GM12878 (cell line): Measurements from ENCODE around the gene RENBP. TPM values are rescaled to one million over a fixed set of nuclear protein-coding genes. Genes with fewer than 3 reads are reported as not detected.

ENCODE experiments used
- ATAC-seq: fragments of 200-7000 bp; cut with Tn5 transposase; 3 replicates; pipeline ENCODE4 v1.9.1; 2020; ENCODE audit warnings: mild to moderate bottlenecking, moderate library complexity
- BruUV-seq: library from RNA; stranded (reverse); fragments of 400-500 nt; replicated peaks from 2 replicates; lab custom pipeline; 2021; lab: Mats Ljungman, UMichigan
- CTCF ChIA-PET: fragments of 300-600 bp; sonication (Branson Sonifier 250); formaldehyde crosslinking; extraction: SDS; loops from one replicate; lab custom pipeline; 2021; ENCODE audit warnings: inconsistent platforms; lab: Yijun Ruan, JAX
- POLR2A ChIA-PET: fragments of 350-600 bp; formaldehyde crosslinking; extraction: SDS; loops from one replicate; lab custom pipeline; 2021; ENCODE audit warnings: inconsistent platforms; lab: Charles Lee
- RAD21 ChIA-PET: fragments of 300-600 bp; sonication (Branson Sonifier 250); formaldehyde crosslinking; loops from one replicate; lab custom pipeline; 2023; ENCODE audit warnings: antibody characterized with exemption; ENCODE audit not compliant: unreplicated experiment; lab: Charles Lee
- SMC1A ChIA-PET: fragments of 300-600 bp; sonication (Branson Sonifier 250); formaldehyde crosslinking; loops from one replicate; lab custom pipeline; 2023; ENCODE audit not compliant: unreplicated experiment, uncharacterized antibody; lab: Charles Lee
- DNase-seq: peaks from one replicate; pipeline ENCODE4 v3.0.0-alpha.2; 2011; ENCODE audit warnings: low read depth, low spot score
- FAIRE-seq: peaks from 3 replicates; lab custom pipeline; 2011; peaks lifted over from hg19 to GRCh38; lab: Jason Lieb, UNC
- H2AFZ ChIP-seq: 2 replicates; pipeline ENCODE4 v1.6.0; 2011; ENCODE audit warnings: low read depth, low read length, control low read depth; ENCODE audit not compliant: control insufficient read depth
- H3K27ac ChIP-seq: 2 replicates; pipeline ENCODE4 v1.5.1; 2011; ENCODE audit warnings: control low read depth; ENCODE audit not compliant: control insufficient read depth, insufficient read depth
- H3K27me3 ChIP-seq, 2 experiments: replicated peaks in 1 of 2; 2 replicates each; pipeline versions ENCODE4 v1.6.0 to v1.6.1; 2011; ENCODE audit warnings: low read length in 1 of 2; ENCODE audit not compliant: control insufficient read depth in 2 of 2, insufficient read depth in 2 of 2
- H3K36me3 ChIP-seq, 2 experiments: 2 replicates each; pipeline ENCODE4 v1.5.1; 2011; ENCODE audit warnings: low read length in 1 of 2; ENCODE audit not compliant: control insufficient read depth in 2 of 2, insufficient read depth in 2 of 2
- H3K4me1 ChIP-seq: 2 replicates; pipeline ENCODE4 v1.6.1; 2011; ENCODE audit warnings: mild to moderate bottlenecking, low read length, moderate library complexity, mixed read lengths; ENCODE audit not compliant: control insufficient read depth, insufficient read depth
- H3K4me2 ChIP-seq: 2 replicates; pipeline ENCODE4 v1.6.0; 2011; ENCODE audit warnings: control low read depth; ENCODE audit not compliant: control insufficient read depth, insufficient read depth
- H3K4me3 ChIP-seq: fragments of 200-600 bp; sonication (generic); 2 replicates; pipeline ENCODE4 v1.5.1; 2016
- H3K79me2 ChIP-seq: 2 replicates; pipeline ENCODE4 v1.6.0; 2011; ENCODE audit warnings: low read length; ENCODE audit not compliant: control insufficient read depth, insufficient read depth
- H3K9ac ChIP-seq: 2 replicates; pipeline ENCODE4 v1.8.0; 2011; ENCODE audit warnings: low read length, control low read depth, mixed read lengths; ENCODE audit not compliant: control insufficient read depth, insufficient read depth
- H3K9me3 ChIP-seq: replicated peaks from 3 replicates; pipeline ENCODE4 v1.5.1; 2011; ENCODE audit warnings: mild to moderate bottlenecking, low read length; ENCODE audit not compliant: control insufficient read depth, insufficient read depth
- H4K20me1 ChIP-seq: 2 replicates; pipeline ENCODE4 v1.6.0; 2011; ENCODE audit not compliant: control insufficient read depth, insufficient read depth
- BHLHE40 ChIP-seq, 2 experiments: fragments of 450-650 bp in 1 of 2; IDR thresholded peaks; 2 replicates each; pipeline ENCODE4 v1.6.1; 2011 to 2017; ENCODE audit warnings: low read depth in 2 of 2, borderline replicate concordance in 1 of 2, improper control_type of control experiment in 1 of 2, low read length in 1 of 2, mild to moderate bottlenecking in 1 of 2
- ETV6 ChIP-seq, 2 experiments: fragments of 450-650 bp in 1 of 2; IDR thresholded peaks in 1 of 2; conservative IDR thresholded peaks in 1 of 2; 2 replicates each; pipeline ENCODE4 v1.6.1; 2014; ENCODE audit warnings: antibody characterized with exemption in 1 of 2, borderline replicate concordance in 1 of 2, low read depth in 1 of 2, mild to moderate bottlenecking in 1 of 2, moderate library complexity in 1 of 2
- HDGF ChIP-seq: fragments of 450-650 bp; IDR thresholded peaks from 2 replicates; pipeline ENCODE4 v1.6.1; 2016; ENCODE audit warnings: antibody characterized with exemption
- PAX5 ChIP-seq: IDR thresholded peaks from 2 replicates; pipeline ENCODE4 v1.6.1; 2011; ENCODE audit warnings: low read depth, low read length, borderline replicate concordance
- SIX5 ChIP-seq: IDR thresholded peaks from 2 replicates; pipeline ENCODE4 v1.6.1; 2011; ENCODE audit warnings: mild to moderate bottlenecking, low read depth, low read length, moderate library complexity; ENCODE audit not compliant: severe bottlenecking
- WRNIP1 ChIP-seq: IDR thresholded peaks from 2 replicates; pipeline ENCODE4 v1.6.1; 2011; ENCODE audit warnings: low read depth, low read length, improper control_type of control experiment, borderline replicate concordance
- WGBS: methylation state at CpG from one replicate; pipeline ENCODE4 v1.1.6; 2016; ENCODE audit warnings: low lambda C conversion rate; ENCODE audit not compliant: insufficient replicate concordance, insufficient coverage; ENCODE audit errors: missing lambda C conversion rate; 5-methylcytosine and 5-hydroxymethylcytosine counted together
- in situ Hi-C: fragments of 300-500 bp; cut with MboI; formaldehyde crosslinking; loops from 9 replicates; pipeline ENCODE4 v1.14.3; 2018; ENCODE audit warnings: mixed read lengths
- intact Hi-C: fragments of 100-400 bp; cut with micrococcal nuclease; formaldehyde crosslinking; loops from one replicate; pipeline ENCODE4 v1.14.2; 2022; ENCODE audit not compliant: unreplicated experiment
- polyA plus RNA-seq, 11 experiments: library from polyadenylated mRNA; depleted of rRNA in 4 of 11; unstranded in 6 of 11; stranded (reverse) in 5 of 11; fragments of >200 nt; fragmentation: Nextera tagmentation in 4 of 11; fragmentation: Illumina TruSeq in 1 of 11; extraction: Ambion mirVana in 4 of 11; extraction: Trizol in 1 of 11; gene quantifications; 1 replicate in 1 of 11; 2 replicates in 10 of 11; pipeline versions ENCODE4 v1.2.1 to v1.2.3, GENCODE V29; 2011 to 2016; ENCODE audit warnings: inconsistent platforms in 2 of 11, missing spikeins in 2 of 11, low read depth in 1 of 11
- total RNA-seq, 4 experiments: library from RNA; depleted of rRNA in 3 of 4; stranded (reverse); fragments of >200 nt in 3 of 4; fragmentation: Illumina TruSeq in 1 of 4; extraction: Trizol in 1 of 4; gene quantifications; 2 replicates each; pipeline versions ENCODE4 v1.2.1 to v1.2.3, GENCODE V29; 2013 to 2021

Gene RENBP
- total and polyA plus RNA-seq, 10 of the 15 experiments (the other 5 are each of a cell fraction or from before 2014, with no cell fraction given), result 0.36 to 4.9 (median 1.8) TPM; not detected in 3

GRCh38 chrX:153902385-153902784 is 42.1 kb downstream of the RENBP start (continued):
- TF ChIP-seq BHLHE40 (IDR thresholded peaks at IDR 0.05; ENCODE audit: borderline replicate concordance in 1 of 2, low read depth in 2 of 2, low read length in 1 of 2) (no peak), ETV6 (conservative IDR thresholded peaks at IDR 0.05 in 1 of 2, IDR thresholded peaks at IDR 0.05 in 1 of 2; ENCODE audit: borderline replicate concordance in 1 of 2, low read depth in 1 of 2) (no peak), WRNIP1 (no peak), SIX5 (no peak)

GRCh38 chrX:153901753-153902140 is 42.7 kb downstream of the RENBP start:
- Histone ChIP-seq H3K9ac (no peak overlapping the region), H3K4me2 (no peak overlapping the region), H4K20me1 (no peaks in the 10 kb centered on the region), H3K9me3 (no peaks in the 10 kb centered on the region; the same call in 2 of the 3 replicates), H3K27me3 (no peaks in the 10 kb centered on the region), H3K27ac (no peak overlapping the region), H3K4me3 (no peak overlapping the region), H3K36me3 (no peaks in the 10 kb centered on the region), H3K4me1 (peaks cover 9% of the 10 kb centered on the region), H2AFZ (no peak overlapping the region), H3K79me2 (no peaks in the 10 kb centered on the region)
- ATAC-seq (no peak), FAIRE-seq (no peak), DNase-seq (no peak)
- ChIA-PET CTCF (no interaction called here), SMC1A (no interaction called here), RAD21 (no interaction called here), POLR2A (no interaction called here)
- WGBS, result 56% methylated on average over 8 of the region's 8 CpGs
- BruUV-seq, result no TSS peak
- in situ Hi-C loops, result no loop called here
- TF ChIP-seq HDGF, result 0 out of 2 replicates have a peak, but pooled peaks have one; percentile 8
- no peak for TF ChIP-seq PAX5
- intact Hi-C loops, result no loop called here
